ACC112 (cell line): ENCODE results near the gene THAP5.

Source experiments
- H2AFZ ChIP-seq: fragments of 200-600 bp; sonication (generic); one replicate; pipeline ENCODE4 v1.6.0; 2017; ENCODE audit warnings: antibody characterized with exemption, low read length; ENCODE audit not compliant: unreplicated experiment
- H3K27ac ChIP-seq: fragments of 200-600 bp; sonication (generic); 2 replicates; pipeline ENCODE4 v1.5.1; 2014; ENCODE audit warnings: low read depth, mild to moderate bottlenecking, antibody characterized with exemption, low read length, moderate library complexity
- H3K27me3 ChIP-seq: fragments of 200-600 bp; sonication (generic); 2 replicates; pipeline ENCODE4 v1.6.1; 2014; ENCODE audit warnings: mild to moderate bottlenecking, antibody characterized with exemption, low read length, moderate library complexity, mixed read lengths; ENCODE audit not compliant: insufficient read depth
- H3K36me3 ChIP-seq: fragments of 200-600 bp; sonication (generic); 2 replicates; pipeline ENCODE4 v1.6.1; 2016; ENCODE audit warnings: mild to moderate bottlenecking, antibody characterized with exemption, low read length, moderate library complexity, mixed read lengths; ENCODE audit not compliant: insufficient read depth
- H3K4me1 ChIP-seq: fragments of 200-600 bp; sonication (generic); one replicate; pipeline ENCODE4 v1.6.1; 2016; ENCODE audit warnings: low read length, mixed read lengths; ENCODE audit not compliant: insufficient read depth, unreplicated experiment, control insufficient read depth
- H3K4me3 ChIP-seq: fragments of 200-600 bp; sonication (generic); 2 replicates; pipeline ENCODE4 v1.5.1; 2014; ENCODE audit warnings: mild to moderate bottlenecking, low read depth, low read length
- H3K79me2 ChIP-seq: fragments of 200-600 bp; sonication (generic); one replicate; pipeline ENCODE4 v1.6.0; 2016; ENCODE audit warnings: low read length; ENCODE audit not compliant: control insufficient read depth, unreplicated experiment, insufficient read depth

The THAP5 gene

GRCh38 chr7:108569381-108570145, at the start of gene THAP5, which contains the start of gene DNAJB9:
TSS of gene THAP5 (minus strand) at chr7:108569706. CDS start at chr7:108569569, 137 bp downstream.
TSS of gene DNAJB9 (plus strand) at chr7:108569874. CDS start at chr7:108571727, 1,853 bp downstream.
- peaks cover 15% of the 10 kb centered on the region for H3K36me3 ChIP-seq
- H3K27me3 ChIP-seq = no peaks in the 10 kb centered on the region
- H3K4me3 ChIP-seq = peak within 1 kb of the TSS; percentile 93
- H3K79me2 ChIP-seq = peaks cover 46% of the 10 kb centered on the region
- H3K4me1 ChIP-seq = peaks cover 31% of the 10 kb centered on the region
- peak within 1 kb of the TSS; percentile 95 for H3K27ac ChIP-seq
- peak within 1 kb of the TSS; percentile 66 for H2AFZ ChIP-seq

GRCh38 chr7:108618056-108618455, 48.5 kb upstream of the THAP5 start:
- Histone ChIP-seq H3K27me3 (peaks cover 46% of the 10 kb centered on the region), H3K4me3 (no peak overlapping the region), H3K27ac (no peak overlapping the region), H3K36me3 (no peaks in the 10 kb centered on the region), H3K4me1 (no peaks in the 10 kb centered on the region), H2AFZ (no peak overlapping the region), H3K79me2 (no peaks in the 10 kb centered on the region)

- H3K36me3 ChIP-seq = no peaks in the 10 kb centered on the region
- no peak overlapping the region for H3K4me3 ChIP-seq
- no peaks in the 10 kb centered on the region for H3K4me1 ChIP-seq
- H2AFZ ChIP-seq = no peak overlapping the region
- peaks cover 39% of the 10 kb centered on the region for H3K27me3 ChIP-seq
- no peaks in the 10 kb centered on the region for H3K79me2 ChIP-seq
- H3K27ac ChIP-seq = no peak overlapping the region
Observed at GRCh38 chr7:108614896-108615295, 45.4 kb upstream of the THAP5 start.

GRCh38 chr7:108613949-108614381, 44.5 kb upstream of the THAP5 start:
- H3K4me3 ChIP-seq = no peak overlapping the region
- no peaks in the 10 kb centered on the region for H3K79me2 ChIP-seq
- H3K27ac ChIP-seq = no peak overlapping the region
- H3K27me3 ChIP-seq = peaks cover 33% of the 10 kb centered on the region
- no peak overlapping the region for H2AFZ ChIP-seq
- no peaks in the 10 kb centered on the region for H3K36me3 ChIP-seq
- H3K4me1 ChIP-seq = no peaks in the 10 kb centered on the region

- Histone ChIP-seq H3K27me3 (peaks cover 33% of the 10 kb centered on the region), H3K4me3 (no peak overlapping the region), H3K79me2 (no peaks in the 10 kb centered on the region), H2AFZ (no peak overlapping the region), H3K4me1 (no peaks in the 10 kb centered on the region), H3K36me3 (no peaks in the 10 kb centered on the region), H3K27ac (no peak overlapping the region)
Observed at GRCh38 chr7:108613147-108613948, 43.8 kb upstream of the THAP5 start.

GRCh38 chr7:108611268-108611667, 41.8 kb upstream of the THAP5 start:
- Histone ChIP-seq H3K79me2 (no peaks in the 10 kb centered on the region), H3K27ac (no peak overlapping the region), H3K36me3 (no peaks in the 10 kb centered on the region), H3K4me1 (no peaks in the 10 kb centered on the region), H3K4me3 (no peak overlapping the region), H3K27me3 (peaks cover 33% of the 10 kb centered on the region; the same call in 1 of the 2 replicates), H2AFZ (no peak overlapping the region)

GRCh38 chr7:108609643-108610042, 40.1 kb upstream of the THAP5 start:
- H3K36me3 ChIP-seq = no peaks in the 10 kb centered on the region
- no peaks in the 10 kb centered on the region for H3K79me2 ChIP-seq
- H2AFZ ChIP-seq = no peak overlapping the region
- peaks cover 38% of the 10 kb centered on the region; the same call in 1 of the 2 replicates for H3K27me3 ChIP-seq
- no peaks in the 10 kb centered on the region for H3K4me1 ChIP-seq
- H3K4me3 ChIP-seq = no peak overlapping the region
- H3K27ac ChIP-seq = no peak overlapping the region

- Histone ChIP-seq H3K4me3 (no peak overlapping the region), H3K79me2 (no peaks in the 10 kb centered on the region), H3K27me3 (peaks cover 28% of the 10 kb centered on the region), H3K36me3 (no peaks in the 10 kb centered on the region), H2AFZ (no peak overlapping the region), H3K4me1 (no peaks in the 10 kb centered on the region), H3K27ac (no peak overlapping the region)
Observed at GRCh38 chr7:108605559-108606201, 36.2 kb upstream of the THAP5 start.

- H3K36me3 ChIP-seq = no peaks in the 10 kb centered on the region
- no peak overlapping the region for H2AFZ ChIP-seq
- peaks cover 34% of the 10 kb centered on the region for H3K27me3 ChIP-seq
- no peaks in the 10 kb centered on the region for H3K79me2 ChIP-seq
- H3K4me3 ChIP-seq = no peak overlapping the region
- H3K4me1 ChIP-seq = no peaks in the 10 kb centered on the region
- H3K27ac ChIP-seq = no peak overlapping the region
Observed at GRCh38 chr7:108604307-108605077, 35.0 kb upstream of the THAP5 start.
